ENCODE data around the gene NRL.

DNA sequence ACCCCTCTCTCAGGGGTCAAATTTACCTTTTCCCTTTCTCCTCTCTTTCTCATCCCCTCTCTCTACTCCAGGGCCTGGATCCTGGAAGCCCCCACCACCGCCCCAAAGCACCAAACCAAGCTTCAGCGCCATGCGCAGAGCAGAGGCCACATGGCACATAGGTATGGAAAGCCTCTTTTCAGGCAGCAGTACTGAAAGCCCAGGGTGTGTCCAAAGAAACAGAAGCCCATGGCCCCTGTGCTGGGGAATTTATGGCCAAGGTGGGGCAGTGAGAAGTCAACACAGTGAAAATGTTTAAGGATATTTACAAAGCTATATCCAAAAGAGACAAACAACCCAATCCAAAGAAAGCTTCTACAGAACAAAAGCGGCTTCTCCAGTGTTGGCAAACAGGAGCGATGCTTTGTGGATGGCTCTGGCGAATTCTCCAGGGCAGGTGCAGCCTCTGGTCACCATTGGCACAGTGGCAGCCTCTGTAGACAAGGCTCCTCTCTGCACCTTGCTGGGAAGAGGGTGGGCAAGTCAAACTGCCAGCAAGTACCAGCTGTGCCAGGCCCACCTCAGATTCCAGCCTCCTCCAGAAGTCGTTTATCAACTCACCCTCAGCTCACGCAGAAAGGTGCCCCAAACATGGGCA lies 48.1 kb downstream of the NRL start:
- TF ChIP-seq EZH2 (IDR thresholded peaks at IDR 0.05) (no peak), POLR2AphosphoS5 (IDR thresholded peaks at IDR 0.05; ENCODE audit: borderline replicate concordance, low read depth, low read length) (no peak), FOXP2 (optimal IDR thresholded peaks at IDR 0.05; ENCODE audit: control extremely low read depth, extremely low read length, insufficient read depth) (no peak)

Measured in SK-N-MC (cell line).